Stimulated activated memory B cell treated with anti-CD40 and anti-IgM and Interleukin-4, amounts not matched to agents 10 μg/mL and 1 μg/mL and 100 μg/mL, for 72 hours (primary cell): ENCODE data around the gene SH2D4B.
A peak's percentile ranks its signal among the peaks of the same experiment; 100 is the strongest.
"Not testable (repeated sequence)": the region's sequence is repeated elsewhere in the genome, so short reads cannot be mapped to it uniquely, and the experiment has no call there.

Experiments used
- ATAC-seq: fragments of 150-1000 bp; cut with Tn5 transposase; 2 replicates; pipeline ENCODE4 v1.10.0; 2021
- H3K27ac Mint-ChIP-seq: one replicate; pipeline ENCODE4 v1.8.0; 2022; ENCODE audit warnings: mild to moderate bottlenecking, mixed read lengths
- H3K27me3 Mint-ChIP-seq: one replicate; pipeline ENCODE4 v1.8.0; 2022; ENCODE audit warnings: mixed read lengths
- H3K36me3 Mint-ChIP-seq: one replicate; pipeline ENCODE4 v1.8.0; 2022; ENCODE audit warnings: mixed read lengths
- H3K4me1 Mint-ChIP-seq: one replicate; pipeline ENCODE4 v1.8.0; 2022; ENCODE audit warnings: mixed read lengths
- H3K4me3 Mint-ChIP-seq: one replicate; pipeline ENCODE4 v1.8.0; 2022; ENCODE audit warnings: mild to moderate bottlenecking, moderate library complexity, mixed read lengths
- H3K9me3 Mint-ChIP-seq: one replicate; pipeline ENCODE4 v1.8.0; 2022; ENCODE audit warnings: mixed read lengths

Gene SH2D4B

DNA sequence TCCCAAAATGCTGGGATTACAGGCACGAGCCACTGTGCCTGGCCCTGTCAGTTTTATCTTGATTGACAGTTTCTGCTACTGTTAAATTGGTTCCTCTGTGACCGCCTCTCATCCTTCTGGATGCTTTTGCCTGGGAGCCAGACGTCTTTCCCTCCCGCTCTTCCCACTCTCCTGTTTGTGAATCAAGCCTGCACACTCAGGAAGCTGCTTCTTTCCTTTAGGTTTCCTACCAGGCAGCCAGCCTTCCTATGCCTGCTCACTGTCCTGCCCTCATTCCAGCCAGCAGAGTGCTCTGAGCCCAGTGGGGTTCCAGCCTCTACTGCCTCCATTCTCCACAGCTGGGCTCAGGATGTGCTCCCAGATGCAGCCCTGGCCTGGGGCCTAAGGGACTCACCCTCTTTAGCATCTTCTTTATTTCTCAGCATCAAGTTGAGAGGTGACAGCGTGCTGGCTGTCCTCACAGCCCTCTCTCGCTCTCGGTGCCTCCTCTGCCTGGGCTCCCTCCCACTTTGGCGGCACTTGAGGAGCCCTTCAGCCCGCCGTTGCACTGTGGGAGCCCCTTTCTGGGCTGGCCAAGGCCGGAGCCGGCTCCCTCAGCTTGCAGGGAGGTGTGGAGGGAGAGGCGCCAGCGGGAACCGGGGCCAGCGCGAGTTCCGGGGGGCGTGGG, 5.1 kb downstream of the SH2D4B start:
- Mint-ChIP-seq H3K36me3 (no peaks in the 10 kb centered on the region), H3K27ac (peak overlapping the region; percentile 85), H3K9me3 (no peaks in the 10 kb centered on the region), H3K27me3 (no peaks in the 10 kb centered on the region), H3K4me3 (no peak overlapping the region), H3K4me1 (peaks cover 38% of the 10 kb centered on the region)
- no peak for ATAC-seq

GRCh38 chr10:80543319-80543672, 5.6 kb downstream of the SH2D4B start:
- not testable (repeated sequence) for H3K27me3 Mint-ChIP-seq, H3K4me3 Mint-ChIP-seq, ATAC-seq, H3K9me3 Mint-ChIP-seq, H3K27ac Mint-ChIP-seq, H3K36me3 Mint-ChIP-seq
- peaks cover 38% of the 10 kb centered on the region for H3K4me1 Mint-ChIP-seq

DNA sequence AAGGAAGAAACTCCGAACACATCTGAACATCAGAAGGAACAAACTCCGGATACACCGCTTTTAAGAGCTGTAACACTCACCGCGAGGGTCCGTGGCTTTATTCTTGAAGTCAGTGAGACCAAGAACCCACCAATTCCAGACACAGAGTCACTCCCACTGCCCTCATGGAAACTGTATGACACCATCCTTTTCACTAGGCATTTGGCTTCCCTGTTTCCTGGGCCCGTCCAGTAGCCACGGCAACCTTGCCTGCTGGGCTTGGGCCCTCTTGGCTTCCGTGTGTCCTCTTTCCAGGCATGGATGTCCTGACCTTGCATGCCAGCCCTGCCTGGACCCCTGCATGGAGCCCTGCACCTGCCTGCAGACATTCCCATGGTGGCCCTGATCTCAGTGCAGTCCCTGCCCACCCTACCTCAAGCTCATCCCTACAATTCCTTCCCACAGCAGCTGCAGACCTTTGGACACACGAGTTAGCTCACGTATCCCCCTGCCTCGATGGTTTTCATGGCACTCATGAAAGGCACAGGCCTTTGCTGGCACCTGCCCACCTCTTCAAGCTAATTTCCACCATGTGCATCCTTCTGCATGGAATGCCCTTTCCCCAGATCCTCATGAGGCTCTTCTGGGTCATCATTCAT, 6.7 kb downstream of the SH2D4B start:
- Mint-ChIP-seq H3K36me3 (no peaks in the 10 kb centered on the region), H3K27me3 (peaks cover 11% of the 10 kb centered on the region), H3K4me3 (no peak overlapping the region), H3K4me1 (peaks cover 35% of the 10 kb centered on the region), H3K9me3 (no peaks in the 10 kb centered on the region), H3K27ac (no peak overlapping the region)
- ATAC-seq, result no peak

GRCh38 chr10:80545258-80545881, 7.7 kb downstream of the SH2D4B start:
- H3K4me3 Mint-ChIP-seq, result no peak overlapping the region
- H3K9me3 Mint-ChIP-seq, result no peaks in the 10 kb centered on the region
- H3K4me1 Mint-ChIP-seq, result peaks cover 26% of the 10 kb centered on the region
- no peak overlapping the region for H3K27ac Mint-ChIP-seq
- H3K36me3 Mint-ChIP-seq, result no peaks in the 10 kb centered on the region
- no peak for ATAC-seq
- peaks cover 13% of the 10 kb centered on the region for H3K27me3 Mint-ChIP-seq

- Mint-ChIP-seq H3K9me3 (no peaks in the 10 kb centered on the region), H3K27me3 (peaks cover 40% of the 10 kb centered on the region), H3K27ac (no peak overlapping the region), H3K4me3 (no peak overlapping the region), H3K4me1 (no peaks in the 10 kb centered on the region), H3K36me3 (no peaks in the 10 kb centered on the region)
- no peak for ATAC-seq
Measured at GRCh38 chr10:80552151-80552646, 14.5 kb downstream of the SH2D4B start.

GRCh38 chr10:80553436-80553835, 15.7 kb downstream of the SH2D4B start:
- H3K27ac Mint-ChIP-seq, result no peak overlapping the region
- H3K9me3 Mint-ChIP-seq, result no peaks in the 10 kb centered on the region
- no peak for ATAC-seq
- no peaks in the 10 kb centered on the region for H3K4me1 Mint-ChIP-seq
- H3K27me3 Mint-ChIP-seq, result peaks cover 38% of the 10 kb centered on the region
- no peaks in the 10 kb centered on the region for H3K36me3 Mint-ChIP-seq
- H3K4me3 Mint-ChIP-seq, result no peak overlapping the region

GRCh38 chr10:80554050-80554449, 16.3 kb downstream of the SH2D4B start:
- peaks cover 32% of the 10 kb centered on the region for H3K27me3 Mint-ChIP-seq
- H3K4me3 Mint-ChIP-seq, result no peak overlapping the region
- no peaks in the 10 kb centered on the region for H3K4me1 Mint-ChIP-seq
- no peak for ATAC-seq
- H3K9me3 Mint-ChIP-seq, result no peaks in the 10 kb centered on the region
- no peak overlapping the region for H3K27ac Mint-ChIP-seq
- no peaks in the 10 kb centered on the region for H3K36me3 Mint-ChIP-seq

DNA sequence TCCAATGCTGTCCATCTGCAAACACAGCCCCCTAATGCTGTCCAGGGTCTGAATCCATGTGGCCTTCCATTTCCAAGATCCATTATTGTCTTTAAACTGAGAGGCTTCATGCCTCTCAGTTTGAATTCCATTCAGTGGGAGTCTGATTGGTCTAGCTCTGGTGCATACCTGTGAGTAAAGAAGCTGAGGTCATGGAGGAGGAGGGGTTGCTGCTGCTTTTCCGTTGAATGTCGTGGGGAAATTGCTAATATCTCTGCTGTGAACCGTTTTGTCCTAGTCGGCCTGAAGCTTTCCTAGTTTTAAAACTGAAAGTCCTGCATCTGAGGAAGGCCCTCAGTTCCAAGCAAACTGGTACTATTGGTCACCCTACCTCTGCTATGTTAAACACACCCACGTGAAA, 17.7 kb downstream of the SH2D4B start:
- no peak overlapping the region for H3K4me3 Mint-ChIP-seq
- ATAC-seq, result peak; percentile 34
- no peaks in the 10 kb centered on the region for H3K4me1 Mint-ChIP-seq
- peaks cover 27% of the 10 kb centered on the region for H3K27me3 Mint-ChIP-seq
- H3K36me3 Mint-ChIP-seq, result no peaks in the 10 kb centered on the region
- no peak overlapping the region for H3K27ac Mint-ChIP-seq
- H3K9me3 Mint-ChIP-seq, result no peaks in the 10 kb centered on the region

DNA sequence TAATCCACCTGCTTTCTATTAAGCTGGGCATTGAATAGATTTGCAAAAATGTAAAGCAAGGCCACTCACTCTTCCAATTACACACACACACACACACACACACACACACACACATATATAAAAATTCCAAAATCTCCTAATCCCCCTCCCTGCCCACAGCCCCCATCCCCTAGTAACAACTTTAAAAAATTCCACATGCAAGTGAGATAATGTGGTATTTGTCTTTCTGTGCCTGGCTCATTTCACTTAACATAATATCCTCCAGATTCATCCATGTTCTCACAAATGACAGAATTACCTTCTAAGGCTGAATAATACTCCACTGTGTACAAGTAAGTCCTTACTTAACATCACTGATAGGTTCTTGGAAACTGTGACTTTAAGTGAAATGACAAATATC, 24.2 kb downstream of the SH2D4B start:
- Mint-ChIP-seq H3K4me1 (no peaks in the 10 kb centered on the region), H3K9me3 (no peaks in the 10 kb centered on the region), H3K27ac (no peak overlapping the region), H3K4me3 (no peak overlapping the region), H3K36me3 (no peaks in the 10 kb centered on the region), H3K27me3 (peaks cover 20% of the 10 kb centered on the region)
- no peak for ATAC-seq

DNA sequence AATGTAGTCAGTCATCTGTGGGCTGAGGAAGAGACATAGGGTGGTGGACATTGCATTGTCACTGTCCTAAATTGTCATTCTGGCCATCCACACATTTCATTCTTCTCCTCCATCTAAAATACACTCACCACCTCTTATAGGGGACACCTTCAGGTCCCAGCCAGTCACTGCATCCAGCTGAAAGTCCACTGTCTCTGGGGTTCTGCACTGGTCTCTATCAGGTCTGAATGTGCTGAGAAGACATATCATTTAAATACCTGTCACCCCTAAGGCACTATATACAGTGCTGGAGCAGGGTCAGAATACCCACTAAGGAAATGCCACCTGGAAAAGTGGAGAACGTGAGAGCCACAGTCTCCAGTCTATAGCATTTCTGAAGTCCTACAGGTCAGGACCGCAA, 29.6 kb downstream of the SH2D4B start:
- no peaks in the 10 kb centered on the region for H3K4me1 Mint-ChIP-seq
- no peak overlapping the region for H3K27ac Mint-ChIP-seq
- H3K36me3 Mint-ChIP-seq, result no peaks in the 10 kb centered on the region
- peaks cover 36% of the 10 kb centered on the region for H3K27me3 Mint-ChIP-seq
- H3K4me3 Mint-ChIP-seq, result no peak overlapping the region
- H3K9me3 Mint-ChIP-seq, result no peaks in the 10 kb centered on the region
- ATAC-seq, result peak; percentile 45

DNA sequence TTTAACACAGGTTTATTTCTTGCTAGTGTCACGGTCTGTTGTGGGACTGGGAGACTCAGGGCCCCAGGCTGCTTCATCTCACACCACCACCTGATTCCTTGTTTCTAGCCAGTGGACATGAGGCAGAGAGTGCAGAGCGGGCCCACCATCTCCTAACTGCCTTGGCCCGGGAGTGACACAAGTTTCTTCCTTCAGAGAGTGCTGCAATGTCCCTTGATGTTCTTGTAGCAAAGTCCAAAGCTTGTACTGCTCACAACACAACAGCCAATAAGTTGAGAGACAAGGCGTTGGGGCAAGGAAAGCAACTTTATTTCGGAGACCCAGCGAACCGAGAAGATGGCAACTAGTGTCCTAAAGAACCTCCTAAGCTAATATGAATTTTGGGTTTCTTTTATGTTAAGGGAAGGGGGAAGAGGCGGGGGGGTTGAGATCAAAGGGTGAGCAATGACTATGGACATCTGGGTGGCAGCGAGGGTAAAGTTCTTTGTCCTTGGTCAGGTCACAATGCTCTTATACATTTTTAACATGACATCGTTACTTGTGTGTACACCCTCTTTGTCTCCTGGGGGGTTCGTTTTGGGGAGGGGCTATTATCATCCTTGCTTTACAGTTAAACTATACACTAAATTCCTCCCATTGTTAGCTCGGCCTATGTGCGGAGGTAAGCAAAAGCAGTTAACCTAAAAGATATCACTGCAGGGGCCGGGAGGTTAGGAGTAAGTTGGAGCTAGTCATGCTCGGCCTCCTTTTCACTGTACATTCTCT, 31.6 kb downstream of the SH2D4B start:
- no peak for ATAC-seq
- Mint-ChIP-seq H3K36me3 (no peaks in the 10 kb centered on the region), H3K4me1 (no peaks in the 10 kb centered on the region), H3K9me3 (no peaks in the 10 kb centered on the region), H3K27ac (no peak overlapping the region), H3K4me3 (no peak overlapping the region), H3K27me3 (peaks cover 30% of the 10 kb centered on the region)

DNA sequence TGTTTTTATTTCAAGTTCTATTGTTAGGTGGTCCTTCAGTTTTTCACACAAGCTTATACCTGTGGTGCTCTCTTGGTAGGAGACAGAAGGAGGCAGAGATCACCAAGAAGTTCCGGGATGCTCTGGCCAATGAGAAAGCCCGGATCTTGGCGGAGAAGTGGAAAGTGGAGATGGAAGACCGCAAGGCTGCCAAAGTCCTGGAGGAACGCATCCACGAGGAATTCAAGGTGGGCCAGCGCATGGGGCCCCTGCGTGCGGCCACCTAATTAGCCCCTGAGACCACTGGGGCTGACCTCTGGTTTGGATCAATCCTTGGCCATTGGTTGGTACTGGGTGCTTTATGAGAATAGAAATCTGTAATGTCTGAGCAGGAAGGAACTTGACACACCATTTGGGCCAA, 33.6 kb downstream of the SH2D4B start:
- ATAC-seq, result no peak
- no peaks in the 10 kb centered on the region for H3K36me3 Mint-ChIP-seq
- H3K27ac Mint-ChIP-seq, result no peak overlapping the region
- H3K27me3 Mint-ChIP-seq, result peaks cover 25% of the 10 kb centered on the region
- no peaks in the 10 kb centered on the region for H3K4me1 Mint-ChIP-seq
- H3K4me3 Mint-ChIP-seq, result no peak overlapping the region
- H3K9me3 Mint-ChIP-seq, result no peaks in the 10 kb centered on the region

- Mint-ChIP-seq H3K4me3 (no peak overlapping the region), H3K27ac (no peak overlapping the region), H3K36me3 (no peaks in the 10 kb centered on the region), H3K4me1 (peaks cover 20% of the 10 kb centered on the region), H3K9me3 (no peaks in the 10 kb centered on the region), H3K27me3 (peaks cover 17% of the 10 kb centered on the region)
- no peak for ATAC-seq
Measured at GRCh38 chr10:80579181-80579763, 41.6 kb downstream of the SH2D4B start.

DNA sequence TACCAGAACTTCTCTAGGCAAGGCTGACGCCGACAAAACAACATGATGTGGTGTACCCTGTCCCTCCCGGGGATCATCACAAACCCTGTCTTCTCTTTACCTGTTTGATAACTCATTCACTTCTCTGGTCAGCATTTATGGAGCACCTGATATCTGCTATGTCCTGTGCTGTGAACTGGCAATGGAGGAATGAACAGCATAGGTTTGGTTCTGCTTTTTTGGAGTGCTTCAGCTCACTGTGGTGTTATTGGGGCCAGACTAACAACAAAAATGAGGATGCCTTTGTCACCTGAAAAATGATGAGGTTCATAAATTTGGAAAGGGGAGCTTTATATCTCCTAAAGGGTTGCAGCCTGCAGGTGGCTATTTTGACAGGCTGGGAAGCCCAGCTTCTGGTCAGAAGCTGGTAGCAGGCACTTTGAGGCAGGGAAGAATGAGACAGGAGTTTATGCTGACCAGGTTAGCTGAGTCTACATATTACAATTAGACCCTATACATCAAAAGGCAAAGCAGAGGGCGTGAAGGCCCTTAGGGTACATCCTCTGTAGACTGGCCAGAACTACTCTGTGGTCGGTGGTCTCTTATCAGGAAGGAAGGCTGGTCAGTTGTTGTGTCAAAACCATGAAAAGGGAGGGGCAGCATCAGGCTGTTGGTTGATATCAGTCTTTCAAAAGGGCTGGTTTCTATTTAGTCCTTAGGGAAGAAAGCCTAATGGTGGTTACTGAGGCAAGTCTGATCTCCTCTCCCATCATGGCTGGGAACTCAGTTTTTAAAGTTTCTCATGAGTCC, 42.3 kb downstream of the SH2D4B start:
- H3K27ac Mint-ChIP-seq, result no peak overlapping the region
- no peaks in the 10 kb centered on the region for H3K9me3 Mint-ChIP-seq
- no peak overlapping the region for H3K4me3 Mint-ChIP-seq
- H3K36me3 Mint-ChIP-seq, result no peaks in the 10 kb centered on the region
- H3K4me1 Mint-ChIP-seq, result peaks cover 20% of the 10 kb centered on the region
- peaks cover 17% of the 10 kb centered on the region for H3K27me3 Mint-ChIP-seq
- ATAC-seq, result no peak
